Keratinocyte (primary cell): ENCODE results near the gene GAS6. TPM values are rescaled to one million over a fixed set of nuclear protein-coding genes. Genes with fewer than 3 reads are reported as not detected.

Experiments used
- DNase-seq: peaks from one replicate; pipeline ENCODE4 v3.0.0-alpha.2; 2011; ENCODE audit warnings: low read depth, missing footprints, low spot score
- FAIRE-seq: peaks from 2 replicates; lab custom pipeline; 2011; peaks lifted over from hg19 to GRCh38; lab: Jason Lieb, UNC
- H2AFZ ChIP-seq: 2 replicates; pipeline ENCODE4 v1.6.0; 2012; ENCODE audit warnings: low read length, control low read depth, inconsistent platforms; ENCODE audit not compliant: control insufficient read depth
- H3K27ac ChIP-seq: 2 replicates; pipeline ENCODE4 v1.5.1; 2011; ENCODE audit warnings: low read length; ENCODE audit not compliant: control insufficient read depth, insufficient read depth
- H3K27me3 ChIP-seq: 3 replicates; pipeline ENCODE4 v1.6.0; 2011; ENCODE audit warnings: low read length; ENCODE audit not compliant: control insufficient read depth, insufficient read depth; ENCODE audit errors: extremely low read depth
- H3K36me3 ChIP-seq, 2 experiments: 2 replicates in 1 of 2; 3 replicates in 1 of 2; pipeline ENCODE4 v1.5.1; 2011; ENCODE audit warnings: low read length in 2 of 2, mild to moderate bottlenecking in 1 of 2; ENCODE audit not compliant: control insufficient read depth in 2 of 2, insufficient read depth in 2 of 2; ENCODE audit errors: extremely low read depth in 1 of 2
- H3K4me1 ChIP-seq: 3 replicates; pipeline ENCODE4 v1.5.1; 2011; ENCODE audit warnings: low read length; ENCODE audit not compliant: control insufficient read depth, insufficient read depth; ENCODE audit errors: extremely low read depth
- H3K4me2 ChIP-seq: 3 replicates; pipeline ENCODE4 v1.6.0; 2011; ENCODE audit warnings: low read depth, low read length; ENCODE audit not compliant: control insufficient read depth, insufficient read depth; ENCODE audit errors: extremely low read depth
- H3K4me3 ChIP-seq, 3 experiments: fragments of 200-600 bp in 1 of 3; sonication (generic) in 1 of 3; 2 replicates in 2 of 3; 3 replicates in 1 of 3; pipeline ENCODE4 v1.5.1; 2011 to 2016; ENCODE audit warnings: low read length in 3 of 3, mild to moderate bottlenecking in 3 of 3, control low read depth in 2 of 3, inconsistent platforms in 1 of 3, low read depth in 1 of 3, mixed read lengths in 1 of 3, mixed run types in 1 of 3, moderate library complexity in 1 of 3; ENCODE audit not compliant: control insufficient read depth in 2 of 3, insufficient read depth in 2 of 3; ENCODE audit errors: extremely low read depth in 1 of 3
- H3K79me2 ChIP-seq: 2 replicates; pipeline ENCODE4 v1.6.0; 2012; ENCODE audit warnings: low read length; ENCODE audit not compliant: control insufficient read depth, insufficient read depth
- H3K9ac ChIP-seq: 3 replicates; pipeline ENCODE4 v1.6.0; 2011; ENCODE audit warnings: low read length; ENCODE audit not compliant: control insufficient read depth, insufficient read depth; ENCODE audit errors: extremely low read depth
- H3K9me1 ChIP-seq: 3 replicates; pipeline ENCODE4 v1.6.0; 2011; ENCODE audit warnings: low read length; ENCODE audit not compliant: control insufficient read depth, insufficient read depth; ENCODE audit errors: extremely low read depth
- H3K9me3 ChIP-seq: 2 replicates; pipeline ENCODE4 v1.5.1; 2012; ENCODE audit warnings: low read depth, low read length; ENCODE audit not compliant: control insufficient read depth
- H4K20me1 ChIP-seq: 3 replicates; pipeline ENCODE4 v1.6.0; 2011; ENCODE audit warnings: low read length; ENCODE audit not compliant: control insufficient read depth, insufficient read depth; ENCODE audit errors: extremely low read depth
- CTCF ChIP-seq, 3 experiments: IDR thresholded peaks in 1 of 3; conservative IDR thresholded peaks in 1 of 3; optimal IDR thresholded peaks in 1 of 3; 2 replicates in 2 of 3; 3 replicates in 1 of 3; pipeline versions ENCODE3 to v1.5.1; 2011; ENCODE audit warnings: low read length in 3 of 3, mild to moderate bottlenecking in 3 of 3, moderate library complexity in 2 of 3, control low read depth in 1 of 3, inconsistent platforms in 1 of 3; ENCODE audit not compliant: insufficient read depth in 2 of 3; ENCODE audit errors: extremely low read depth in 1 of 3
- EZH2 ChIP-seq: IDR thresholded peaks from one replicate; pipeline ENCODE4 v1.6.1; 2012; ENCODE audit warnings: inconsistent platforms, mild to moderate bottlenecking, low read length, moderate library complexity
- dilution Hi-C: fragments of 300-500 bp; cut with MboI; formaldehyde crosslinking; loops from one replicate; pipeline ENCODE4 v1.7.0; 2020; ENCODE audit warnings: low sequenced_read_pairs; ENCODE audit not compliant: extremely low pct_ligation_motif_present
- polyA plus RNA-seq, 5 experiments: library from polyadenylated mRNA; depleted of rRNA in 3 of 5; stranded (reverse) in 3 of 5; stranded (forward) in 1 of 5; unstranded in 1 of 5; fragments of >200 nt; gene quantifications; 1 replicate in 1 of 5; 2 replicates in 3 of 5; 3 replicates in 1 of 5; pipeline versions ENCODE4 v1.2.1 to v1.2.3, GENCODE V29; 2011 to 2012; ENCODE audit warnings: missing spikeins in 2 of 5, low read depth in 1 of 5, low replicate concordance in 1 of 5

Gene GAS6
- polyA plus RNA-seq, 1 donor (not counting 4 experiments of a cell fraction or from before 2014, with no cell fraction given) = 163 TPM

- H3K36me3 ChIP-seq = peaks cover 33 to 64% of the 10 kb centered on the region in 2 experiments
- peaks cover 5% of the 10 kb centered on the region for H3K9me1 ChIP-seq
- TF ChIP-seq EZH2 = no peak
- FAIRE-seq (peak; percentile 48), DNase-seq (no peak)
- no peak overlapping the region for H3K9ac ChIP-seq
- no peak overlapping the region for H3K4me3 ChIP-seq
- H3K4me1 ChIP-seq = peaks cover 60% of the 10 kb centered on the region
- H3K27me3 ChIP-seq = no peaks in the 10 kb centered on the region
- H3K27ac ChIP-seq = no peak overlapping the region
- dilution Hi-C loops = no loop called here
- no peaks in the 10 kb centered on the region for H3K9me3 ChIP-seq
- H2AFZ ChIP-seq = no peak overlapping the region
- H3K4me2 ChIP-seq = no peak overlapping the region
- H3K79me2 ChIP-seq = peaks cover 88% of the 10 kb centered on the region
- H4K20me1 ChIP-seq = peaks cover 43% of the 10 kb centered on the region
Measured at GRCh38 chr13:113845723-113846635, 17.9 kb downstream of the GAS6 start.

- no peaks in the 10 kb centered on the region for H3K9me3 ChIP-seq
- no peak for TF ChIP-seq EZH2
- no peak for TF ChIP-seq CTCF (optimal IDR thresholded peaks at IDR 0.05 in 1 of 3, IDR thresholded peaks at IDR 0.05 in 1 of 3, conservative IDR thresholded peaks at IDR 0.05 in 1 of 3; ENCODE audit: extremely low read depth in 1 of 3, insufficient read depth in 2 of 3, low read length in 3 of 3)
- peaks cover 86% of the 10 kb centered on the region for H3K79me2 ChIP-seq
- H2AFZ ChIP-seq = no peak overlapping the region
- no peak overlapping the region for H3K27ac ChIP-seq
- FAIRE-seq = no peak
- no peak overlapping the region for H3K4me2 ChIP-seq
- H3K9me1 ChIP-seq = peaks cover 5% of the 10 kb centered on the region
- no peak for DNase-seq
- H3K9ac ChIP-seq = no peak overlapping the region
- H3K27me3 ChIP-seq = no peaks in the 10 kb centered on the region
- peaks cover 62% of the 10 kb centered on the region for H3K4me1 ChIP-seq
- peaks cover 41% of the 10 kb centered on the region for H4K20me1 ChIP-seq
- dilution Hi-C loops = no loop called here
- peaks cover 32 to 65% of the 10 kb centered on the region in 2 experiments for H3K36me3 ChIP-seq
- H3K4me3 ChIP-seq = no peak overlapping the region
Measured at GRCh38 chr13:113845055-113845454, 18.8 kb downstream of the GAS6 start.
